ENCODE results near the gene S1PR3. TPM values are rescaled to one million over a fixed set of nuclear protein-coding genes. Genes with fewer than 3 reads are reported as not detected.

The S1PR3 gene
- total and polyA plus RNA-seq, 4 donors = 1.4 to 4.5 (median 2.9) TPM

GRCh38 chr9:88965473-88965872 is 25.8 kb upstream of the S1PR3 start:
- H3K4me1 ChIP-seq (ENCODE audit: control insufficient read depth in 4 of 4, insufficient read depth in 4 of 4, low read length in 3 of 4) = no peaks in the 10 kb centered on the region
- no peaks in the 10 kb centered on the region for H3K9me3 ChIP-seq (ENCODE audit: control insufficient read depth in 4 of 4, low read length in 3 of 4)
- no peaks in the 10 kb centered on the region for H3K27me3 ChIP-seq (ENCODE audit: control insufficient read depth in 4 of 4, insufficient read depth in 4 of 4, low read length in 3 of 4)
- H3K9ac ChIP-seq (ENCODE audit: low read depth in 1 of 2, low read length in 2 of 2) = no peak overlapping the region
- no peak for DNase-seq (ENCODE audit: low spot score)
- no peak overlapping the region for H3K4me3 ChIP-seq (ENCODE audit: low read depth in 1 of 3, low read length in 3 of 3)
- 92% methylated on average over 8 of the region's 8 CpGs for WGBS
- H3K36me3 ChIP-seq (ENCODE audit: control insufficient read depth in 4 of 4, insufficient read depth in 3 of 4, low read depth in 1 of 4, low read length in 3 of 4) = no peaks in the 10 kb centered on the region
- no peak for TF ChIP-seq JUND (IDR thresholded peaks at IDR 0.05)
- no peak for TF ChIP-seq NR2F2 (IDR thresholded peaks at IDR 0.05)
- TF ChIP-seq FOXA1 (IDR thresholded peaks at IDR 0.05) = no peak
- no peak for TF ChIP-seq YY1 (IDR thresholded peaks at IDR 0.05)
- no peak for TF ChIP-seq FOXA2 (IDR thresholded peaks at IDR 0.05)
- no peak for TF ChIP-seq TAF1 (conservative IDR thresholded peaks at IDR 0.05)
- TF ChIP-seq CTCF (IDR thresholded peaks at IDR 0.05; ENCODE audit: low read depth, low read length, missing input control) = no peak
- TF ChIP-seq HNF4A (conservative IDR thresholded peaks at IDR 0.05) = no peak
- no peak for TF ChIP-seq GABPA (IDR thresholded peaks at IDR 0.05 in 1 of 2, conservative IDR thresholded peaks at IDR 0.05 in 1 of 2)
- no peak for TF ChIP-seq ZBTB33 (IDR thresholded peaks at IDR 0.05)
- TF ChIP-seq REST (IDR thresholded peaks at IDR 0.05) = no peak
- no peak for TF ChIP-seq RXRA (IDR thresholded peaks at IDR 0.05)
- no peak overlapping the region for H3K27ac ChIP-seq (ENCODE audit: low read depth in 1 of 2, low read length in 2 of 2)

- no peak overlapping the region for H3K27ac ChIP-seq (ENCODE audit: low read depth in 1 of 2, low read length in 2 of 2)
- no peaks in the 10 kb centered on the region for H3K4me1 ChIP-seq (ENCODE audit: control insufficient read depth in 4 of 4, insufficient read depth in 4 of 4, low read length in 3 of 4)
- no peak for TF ChIP-seq JUND (IDR thresholded peaks at IDR 0.05)
- no peak for TF ChIP-seq MAX (IDR thresholded peaks at IDR 0.05)
- TF ChIP-seq NR2F2 (IDR thresholded peaks at IDR 0.05) = no peak
- no peak for TF ChIP-seq HNF4G (IDR thresholded peaks at IDR 0.05)
- TF ChIP-seq HNF4A (conservative IDR thresholded peaks at IDR 0.05) = no peak
- TF ChIP-seq FOXA1 (IDR thresholded peaks at IDR 0.05) = no peak
- no peak for TF ChIP-seq RAD21 (IDR thresholded peaks at IDR 0.05)
- no peak for TF ChIP-seq FOXA2 (IDR thresholded peaks at IDR 0.05)
- no peak for TF ChIP-seq GABPA (IDR thresholded peaks at IDR 0.05 in 1 of 2, conservative IDR thresholded peaks at IDR 0.05 in 1 of 2)
- no peak for TF ChIP-seq ATF3 (IDR thresholded peaks at IDR 0.05)
- no peak for TF ChIP-seq TAF1 (conservative IDR thresholded peaks at IDR 0.05)
- no peak for TF ChIP-seq ZBTB33 (IDR thresholded peaks at IDR 0.05)
- no peak for TF ChIP-seq REST (IDR thresholded peaks at IDR 0.05)
- WGBS = 76% methylated on average over 10 of the region's 10 CpGs
- no peaks in the 10 kb centered on the region for H3K27me3 ChIP-seq (ENCODE audit: control insufficient read depth in 4 of 4, insufficient read depth in 4 of 4, low read length in 3 of 4)
- H3K4me3 ChIP-seq (ENCODE audit: low read depth in 1 of 3, low read length in 3 of 3) = no peak overlapping the region
- no peak overlapping the region for H3K9ac ChIP-seq (ENCODE audit: low read depth in 1 of 2, low read length in 2 of 2)
- no peak for DNase-seq (ENCODE audit: low spot score)
- no peaks in the 10 kb centered on the region for H3K36me3 ChIP-seq (ENCODE audit: control insufficient read depth in 4 of 4, insufficient read depth in 3 of 4, low read depth in 1 of 4, low read length in 3 of 4)
- H3K9me3 ChIP-seq (ENCODE audit: control insufficient read depth in 4 of 4, low read length in 3 of 4) = no peaks in the 10 kb centered on the region
These were observed 24.2 kb upstream of the S1PR3 start for GRCh38 chr9:88966894-88967676.
